A673 (cell line): ENCODE data around the gene SCUBE1. TPM values are rescaled to one million over a fixed set of nuclear protein-coding genes. Genes with fewer than 3 reads are reported as not detected.

Source experiments
- BruUV-seq: library from RNA; stranded (reverse); fragments of 400-500 nt; replicated peaks from 2 replicates; lab custom pipeline; 2021; lab: Mats Ljungman, UMichigan
- CTCF ChIA-PET: fragments of 300-600 bp; sonication (Branson Sonifier 250); formaldehyde crosslinking; loops from one replicate; lab custom pipeline; 2022; ENCODE audit warnings: antibody characterized with exemption; lab: Charles Lee
- POLR2A ChIA-PET: fragments of 300-600 bp; sonication (Branson Sonifier 250); formaldehyde crosslinking; loops from one replicate; lab custom pipeline; 2022; ENCODE audit warnings: antibody characterized with exemption; ENCODE audit not compliant: low non-redundant PET; lab: Charles Lee
- DNase-seq: peaks from one replicate; pipeline ENCODE4 v3.0.0-alpha.2; 2015; ENCODE audit warnings: low spot score
- H3K27ac ChIP-seq: fragments of 200-600 bp; sonication (generic); 2 replicates; pipeline ENCODE4 v1.5.1; 2016; ENCODE audit warnings: mixed run types, low read depth, mild to moderate bottlenecking, mixed read lengths, antibody characterized with exemption, low read length; ENCODE audit not compliant: poor library complexity, severe bottlenecking
- H3K27me3 ChIP-seq: fragments of 200-600 bp; sonication (generic); replicated peaks from 2 replicates; pipeline ENCODE4 v1.6.1; 2017; ENCODE audit warnings: mixed run types, low read depth, mild to moderate bottlenecking, mixed read lengths, antibody characterized with exemption, low read length; ENCODE audit not compliant: insufficient read depth, poor library complexity
- H3K36me3 ChIP-seq: fragments of 200-600 bp; sonication (generic); 2 replicates; pipeline ENCODE4 v1.6.1; 2016; ENCODE audit warnings: mixed run types, mild to moderate bottlenecking, mixed read lengths, antibody characterized with exemption, low read length; ENCODE audit not compliant: insufficient read depth, poor library complexity, severe bottlenecking
- H3K4me1 ChIP-seq: fragments of 200-600 bp; sonication (generic); 2 replicates; pipeline ENCODE4 v1.6.1; 2017; ENCODE audit warnings: mixed run types, mild to moderate bottlenecking, mixed read lengths, antibody characterized with exemption, low read length; ENCODE audit not compliant: insufficient read depth, poor library complexity, severe bottlenecking
- H3K4me3 ChIP-seq: fragments of 200-600 bp; sonication (generic); 2 replicates; pipeline ENCODE4 v1.5.1; 2016; ENCODE audit warnings: low read depth, mixed run types, mild to moderate bottlenecking, mixed read lengths, low read length; ENCODE audit not compliant: poor library complexity, severe bottlenecking
- H3K9me3 ChIP-seq: fragments of 200-600 bp; sonication (generic); 2 replicates; pipeline ENCODE4 v1.6.1; 2016; ENCODE audit warnings: mixed run types, low read depth, mild to moderate bottlenecking, mixed read lengths, antibody characterized with exemption, low read length; ENCODE audit not compliant: poor library complexity, severe bottlenecking
- EZH2 ChIP-seq: fragments of 200-600 bp; sonication (generic); IDR thresholded peaks from 2 replicates; pipeline ENCODE4 v1.6.1; 2017; ENCODE audit warnings: borderline replicate concordance, low read depth, mild to moderate bottlenecking, mixed read lengths, antibody characterized with exemption, low read length; ENCODE audit not compliant: poor library complexity, severe bottlenecking
- intact Hi-C: fragments of 100-400 bp; cut with micrococcal nuclease; formaldehyde crosslinking; loops from one replicate; pipeline ENCODE4 v1.10.0; 2022; ENCODE audit not compliant: unreplicated experiment
- total RNA-seq: library from RNA; stranded (reverse); gene quantifications from 2 replicates; pipeline ENCODE4 v1.2.3, GENCODE V29; 2021
- TF ChIP-seq, protein P1 (sequence below): fragments of 300-800, 200-600 bp; sonication (generic); conservative IDR thresholded peaks from 2 replicates; pipeline ENCODE4 v1.5.1; 2017; ENCODE audit warnings: low read depth, mild to moderate bottlenecking, antibody characterized with exemption, low read length, moderate library complexity, mixed read lengths

Gene SCUBE1
- total RNA-seq, 1 experiment from 2014 or later = 0.24 TPM

- ChIA-PET CTCF (no interaction called here), POLR2A (no interaction called here)
- DNase-seq = no peak
- intact Hi-C loops = no loop called here
- H3K9me3 ChIP-seq = no peaks in the 10 kb centered on the region
- TF ChIP-seq, protein P1, sequence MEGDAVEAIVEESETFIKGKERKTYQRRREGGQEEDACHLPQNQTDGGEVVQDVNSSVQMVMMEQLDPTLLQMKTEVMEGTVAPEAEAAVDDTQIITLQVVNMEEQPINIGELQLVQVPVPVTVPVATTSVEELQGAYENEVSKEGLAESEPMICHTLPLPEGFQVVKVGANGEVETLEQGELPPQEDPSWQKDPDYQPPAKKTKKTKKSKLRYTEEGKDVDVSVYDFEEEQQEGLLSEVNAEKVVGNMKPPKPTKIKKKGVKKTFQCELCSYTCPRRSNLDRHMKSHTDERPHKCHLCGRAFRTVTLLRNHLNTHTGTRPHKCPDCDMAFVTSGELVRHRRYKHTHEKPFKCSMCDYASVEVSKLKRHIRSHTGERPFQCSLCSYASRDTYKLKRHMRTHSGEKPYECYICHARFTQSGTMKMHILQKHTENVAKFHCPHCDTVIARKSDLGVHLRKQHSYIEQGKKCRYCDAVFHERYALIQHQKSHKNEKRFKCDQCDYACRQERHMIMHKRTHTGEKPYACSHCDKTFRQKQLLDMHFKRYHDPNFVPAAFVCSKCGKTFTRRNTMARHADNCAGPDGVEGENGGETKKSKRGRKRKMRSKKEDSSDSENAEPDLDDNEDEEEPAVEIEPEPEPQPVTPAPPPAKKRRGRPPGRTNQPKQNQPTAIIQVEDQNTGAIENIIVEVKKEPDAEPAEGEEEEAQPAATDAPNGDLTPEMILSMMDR = no peak
- no peak for TF ChIP-seq EZH2
- H3K36me3 ChIP-seq = no peaks in the 10 kb centered on the region
- H3K27me3 ChIP-seq = no peaks in the 10 kb centered on the region
- no peak overlapping the region for H3K4me3 ChIP-seq
- no peak overlapping the region for H3K27ac ChIP-seq
- no peaks in the 10 kb centered on the region for H3K4me1 ChIP-seq
- BruUV-seq = no TSS peak
Observed at GRCh38 chr22:43235445-43236409, 107.4 kb downstream of the SCUBE1 start.

DNA sequence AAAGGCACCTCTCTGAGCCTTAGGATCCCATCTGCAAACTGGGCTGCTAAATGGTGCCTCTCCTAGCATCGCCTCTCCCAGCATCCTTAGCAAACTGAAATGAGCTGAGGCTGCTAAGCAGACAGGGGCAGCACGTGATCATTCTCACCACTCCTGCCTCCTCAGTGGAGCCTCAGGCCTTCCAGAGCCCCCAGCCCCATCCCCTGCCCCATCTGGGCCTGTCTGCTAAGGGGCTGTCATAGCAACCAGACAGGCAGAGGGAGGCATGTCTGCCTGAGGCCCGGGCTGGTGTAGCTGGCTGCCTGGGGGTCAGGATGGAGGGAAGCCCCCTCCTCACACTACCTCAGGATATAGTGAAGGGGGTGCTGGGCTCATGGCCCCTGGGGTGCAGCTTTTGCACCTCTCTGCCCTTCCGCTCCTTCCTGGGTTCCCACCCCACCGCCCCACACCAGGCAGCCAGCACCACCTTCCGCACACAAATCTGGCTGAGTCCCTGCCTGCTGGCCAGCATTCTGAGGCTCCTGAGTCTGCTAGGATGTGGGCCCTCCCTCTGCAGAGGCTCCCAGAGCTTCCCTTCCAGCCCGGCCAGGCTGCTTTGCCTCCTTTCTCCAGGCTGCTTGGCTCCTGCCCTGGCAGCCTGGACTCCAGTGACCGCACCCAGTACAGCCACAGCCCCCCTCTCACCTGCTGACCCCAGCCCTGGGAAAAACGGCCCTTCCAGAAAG lies 108.7 kb downstream of the SCUBE1 start:
- intact Hi-C loops = no loop called here
- DNase-seq = no peak
- H3K27me3 ChIP-seq = no peaks in the 10 kb centered on the region
- CTCF ChIA-PET = interaction anchor here (0.6 kb wide), 1 partner anchor 154 kb away, joined by 5 read pairs; no protein-coding TSS in a partner anchor
- no peak for TF ChIP-seq EZH2
- TF ChIP-seq, protein P1 = no peak
- no peak overlapping the region for H3K27ac ChIP-seq
- H3K4me1 ChIP-seq = no peaks in the 10 kb centered on the region
- POLR2A ChIA-PET = no interaction called here
- H3K4me3 ChIP-seq = no peak overlapping the region
- no peaks in the 10 kb centered on the region for H3K36me3 ChIP-seq
- no peaks in the 10 kb centered on the region for H3K9me3 ChIP-seq
- BruUV-seq = no TSS peak

GRCh38 chr22:43233529-43233928 lies 109.6 kb downstream of the SCUBE1 start:
- no peak overlapping the region for H3K27ac ChIP-seq
- H3K36me3 ChIP-seq = no peaks in the 10 kb centered on the region
- no peak for DNase-seq
- H3K9me3 ChIP-seq = no peaks in the 10 kb centered on the region
- POLR2A ChIA-PET = no interaction called here
- H3K27me3 ChIP-seq = no peaks in the 10 kb centered on the region
- TF ChIP-seq EZH2 = no peak
- TF ChIP-seq, protein P1 = no peak
- H3K4me1 ChIP-seq = no peaks in the 10 kb centered on the region
- no TSS peak for BruUV-seq
- H3K4me3 ChIP-seq = no peak overlapping the region
- CTCF ChIA-PET = no interaction called here
- intact Hi-C loops = no loop called here
